SK-N-SH (cell line): ENCODE data around the gene MN1. TPM values are rescaled to one million over a fixed set of nuclear protein-coding genes. Genes with fewer than 3 reads are reported as not detected.

Experiments used
- CTCF ChIA-PET: fragments of 300-600, 350-600 bp; formaldehyde crosslinking; extraction: SDS; loops from one replicate; lab custom pipeline; 2021; lab: Yijun Ruan, JAX
- POLR2A ChIA-PET: fragments of 350-600 bp; sonication (Branson Sonifier 250); formaldehyde crosslinking; extraction: SDS; loops from one replicate; lab custom pipeline; 2020; ENCODE audit warnings: antibody characterized with exemption, inconsistent platforms; lab: Yijun Ruan, JAX
- DNase-seq: peaks from one replicate; pipeline ENCODE4 v3.0.0; 2012
- H2AFZ ChIP-seq: fragments of 200-600 bp; sonication (generic); 2 replicates; pipeline ENCODE4 v1.8.1; 2016; ENCODE audit warnings: antibody characterized with exemption, mild to moderate bottlenecking, low read depth
- H3F3A ChIP-seq: fragments of 200-600 bp; sonication (generic); replicated peaks from 2 replicates; pipeline ENCODE3; 2016; ENCODE audit warnings: antibody characterized with exemption, mild to moderate bottlenecking; ENCODE audit not compliant: insufficient read depth
- H3K27ac ChIP-seq, 2 experiments: fragments of 200-500 bp in 1 of 2; fragments of 200-600 bp in 1 of 2; sonication (Bioruptor generic) in 1 of 2; sonication (generic), shearing (Covaris generic) in 1 of 2; 2 replicates each; pipeline versions ENCODE4 v1.5.1 to v1.6.1; 2014 to 2016; ENCODE audit warnings: low read depth in 2 of 2, inconsistent platforms in 1 of 2, low read length in 1 of 2, mild to moderate bottlenecking in 1 of 2, mixed read lengths in 1 of 2
- H3K27me3 ChIP-seq: fragments of 200-600 bp; sonication (generic), shearing (Covaris generic); 2 replicates; pipeline ENCODE4 v1.6.1; 2016; ENCODE audit warnings: mixed run types; ENCODE audit not compliant: insufficient read depth
- H3K36me3 ChIP-seq, 2 experiments: fragments of 200-500 bp in 1 of 2; fragments of 200-600 bp in 1 of 2; sonication (Bioruptor generic) in 1 of 2; sonication (generic) in 1 of 2; replicated peaks in 1 of 2; 2 replicates each; pipeline versions ENCODE3 to v1.5.1; 2014 to 2016; ENCODE audit warnings: low read length in 1 of 2, mild to moderate bottlenecking in 1 of 2; ENCODE audit not compliant: insufficient read depth in 2 of 2, control insufficient read depth in 1 of 2
- H3K4me1 ChIP-seq, 2 experiments: fragments of 200-500 bp in 1 of 2; fragments of 200-600 bp in 1 of 2; sonication (Bioruptor generic) in 1 of 2; sonication (generic), shearing (Covaris generic) in 1 of 2; 2 replicates each; pipeline versions ENCODE4 v1.5.1 to v1.6.1; 2014 to 2016; ENCODE audit warnings: low read depth in 1 of 2, low read length in 1 of 2, mixed run types in 1 of 2; ENCODE audit not compliant: insufficient read depth in 2 of 2, control insufficient read depth in 1 of 2
- H3K4me2 ChIP-seq: fragments of 200-600 bp; sonication (generic), shearing (Covaris generic); 2 replicates; pipeline ENCODE4 v1.6.1; 2017; ENCODE audit warnings: mixed run types
- H3K4me3 ChIP-seq, 2 experiments: fragments of 200-500 bp in 1 of 2; fragments of 200-600 bp in 1 of 2; sonication (Bioruptor generic) in 1 of 2; sonication (generic), shearing (Covaris generic) in 1 of 2; 2 replicates each; pipeline versions ENCODE4 v1.5.1 to v1.8.1; 2014 to 2016; ENCODE audit warnings: low read depth in 2 of 2, inconsistent platforms in 1 of 2, low read length in 1 of 2, mild to moderate bottlenecking in 1 of 2, mixed read lengths in 1 of 2, moderate library complexity in 1 of 2
- H3K79me2 ChIP-seq: fragments of 200-600 bp; sonication (generic); 2 replicates; pipeline ENCODE4 v1.8.1; 2017; ENCODE audit warnings: mild to moderate bottlenecking; ENCODE audit not compliant: insufficient read depth
- H3K9ac ChIP-seq: fragments of 200-600 bp; sonication (generic); 2 replicates; pipeline ENCODE4 v1.6.1; 2017; ENCODE audit warnings: mixed run types
- H3K9me2 ChIP-seq: fragments of 200-600 bp; sonication (generic); 2 replicates; pipeline ENCODE4 v1.6.1; 2017; ENCODE audit warnings: mixed run types
- H3K9me3 ChIP-seq: fragments of 200-600 bp; sonication (generic); 2 replicates; pipeline ENCODE4 v1.6.1; 2017; ENCODE audit warnings: mixed run types, mild to moderate bottlenecking, moderate library complexity
- H4K20me1 ChIP-seq: fragments of 200-600 bp; sonication (generic); 2 replicates; pipeline ENCODE4 v1.6.1; 2017; ENCODE audit warnings: mild to moderate bottlenecking, mixed run types; ENCODE audit not compliant: insufficient read depth
- ELF1 ChIP-seq: IDR thresholded peaks from 2 replicates; pipeline ENCODE4 v1.4.0; 2012
- EP300 ChIP-seq, 2 experiments: IDR thresholded peaks; 2 replicates each; pipeline versions ENCODE4 v1.4.0 to v1.6.1; 2012; ENCODE audit warnings: borderline replicate concordance in 1 of 2, low read depth in 1 of 2, low read length in 1 of 2
- FOXJ3 ChIP-seq: sonication (generic); formaldehyde crosslinking; IDR thresholded peaks from 2 replicates; pipeline ENCODE4 v1.5.1; 2020; ENCODE audit warnings: mild to moderate bottlenecking, missing genetic modification reagents
- FOXM1 ChIP-seq: IDR thresholded peaks from 2 replicates; pipeline ENCODE4 v1.4.0; 2012; ENCODE audit warnings: low read depth, mild to moderate bottlenecking
- MEF2A ChIP-seq: IDR thresholded peaks from 2 replicates; pipeline ENCODE4 v1.4.0; 2012; ENCODE audit warnings: low read depth, borderline replicate concordance
- NRF1 ChIP-seq: IDR thresholded peaks from 2 replicates; pipeline ENCODE4 v1.6.1; 2012; ENCODE audit warnings: low read depth, mild to moderate bottlenecking, low read length
- RAD21 ChIP-seq: IDR thresholded peaks from 2 replicates; pipeline ENCODE4 v1.6.1; 2012; ENCODE audit warnings: mild to moderate bottlenecking, low read length
- RCOR1 ChIP-seq: fragments of 150-350 bp; IDR thresholded peaks from 2 replicates; pipeline ENCODE4 v1.6.1; 2017; ENCODE audit warnings: antibody characterized with exemption, low read length
- RFX5 ChIP-seq: IDR thresholded peaks from 2 replicates; pipeline ENCODE4 v1.6.1; 2012; ENCODE audit warnings: mild to moderate bottlenecking, improper control_type of control experiment, low read length
- SIN3A ChIP-seq: IDR thresholded peaks from 2 replicates; pipeline ENCODE4 v1.6.1; 2012; ENCODE audit warnings: low read depth, mild to moderate bottlenecking, low read length, moderate library complexity, borderline replicate concordance
- TCF12 ChIP-seq: IDR thresholded peaks from 2 replicates; pipeline ENCODE4 v1.4.0; 2012
- TEAD4 ChIP-seq: IDR thresholded peaks from 2 replicates; pipeline ENCODE4 v1.4.0; 2012; ENCODE audit warnings: mild to moderate bottlenecking, borderline replicate concordance; ENCODE audit not compliant: insufficient read depth
- YY1 ChIP-seq: IDR thresholded peaks from 2 replicates; pipeline ENCODE4 v1.4.0; 2012; ENCODE audit warnings: low read depth, mild to moderate bottlenecking
- WGBS: methylation state at CpG from one replicate; pipeline ENCODE4 v1.1.6; 2017; ENCODE audit warnings: low lambda C conversion rate; 5-methylcytosine and 5-hydroxymethylcytosine counted together
- polyA plus RNA-seq, 3 experiments: library from polyadenylated mRNA; depleted of rRNA; stranded (reverse); fragments of >200 nt; gene quantifications; 2 replicates each; pipeline ENCODE4 v1.2.3, GENCODE V29; 2012
- TF ChIP-seq, protein P1 (sequence below): fragments of 150-350 bp; IDR thresholded peaks from 2 replicates; pipeline ENCODE4 v1.6.1; 2017; ENCODE audit warnings: antibody characterized with exemption, low read length, low read depth, borderline replicate concordance
- TF ChIP-seq, protein P2 (sequence below): fragments of 200-600 bp; sonication (generic); IDR thresholded peaks from 2 replicates; pipeline ENCODE4 v1.6.1; 2017; ENCODE audit warnings: antibody characterized with exemption, mild to moderate bottlenecking, moderate library complexity

The MN1 gene
- polyA plus RNA-seq, 1 of the 3 experiments (the other 2 are of a cell fraction): 0.20 TPM

DNA sequence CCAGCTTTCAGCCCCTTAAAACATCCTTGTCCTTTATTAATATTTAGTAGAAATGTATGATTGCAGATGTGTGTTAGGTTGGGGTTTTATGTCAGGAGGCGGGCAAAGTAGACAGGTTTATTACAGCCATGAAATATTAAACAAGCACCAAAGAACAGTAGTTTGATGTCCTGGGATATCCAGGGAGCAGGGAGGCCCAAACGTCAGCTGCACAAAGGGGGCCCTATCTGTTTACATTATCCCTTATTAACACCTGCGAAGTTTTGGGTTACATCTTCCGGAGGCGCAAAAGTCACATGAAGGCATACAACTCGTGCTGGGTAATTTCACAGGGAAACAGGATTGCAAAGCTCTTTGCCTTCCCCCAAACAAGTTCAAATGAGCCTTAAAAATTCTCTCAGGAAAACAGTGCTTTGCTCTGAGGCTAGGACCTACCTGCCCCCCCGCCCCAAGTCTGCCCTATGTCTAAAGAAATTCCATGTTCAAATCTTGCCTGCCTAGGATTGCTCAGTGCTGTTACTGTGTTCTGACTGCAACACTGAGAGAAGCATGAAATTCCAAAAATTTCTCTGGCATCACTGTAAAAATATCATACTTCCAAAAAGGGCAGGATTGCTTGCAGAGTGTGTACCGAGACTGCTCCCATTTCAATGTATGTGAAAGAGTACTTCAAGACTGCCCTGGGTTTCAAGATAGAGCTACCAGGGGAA lies 8.9 kb downstream of the MN1 start:
- POLR2A ChIA-PET: no interaction called here
- no peak for DNase-seq
- H3K27me3 ChIP-seq: no peaks in the 10 kb centered on the region
- H3K4me3 ChIP-seq: no peak overlapping the region
- H4K20me1 ChIP-seq: no peaks in the 10 kb centered on the region
- H3K9ac ChIP-seq: no peak overlapping the region
- H3K9me2 ChIP-seq: no peaks in the 10 kb centered on the region
- CTCF ChIA-PET: no interaction called here
- no peak overlapping the region for H3K27ac ChIP-seq
- H3K79me2 ChIP-seq: no peaks in the 10 kb centered on the region
- H3K4me2 ChIP-seq: no peak overlapping the region
- no peak overlapping the region for H2AFZ ChIP-seq
- peaks cover 0 to 2% of the 10 kb centered on the region in 2 experiments; a peak in 1 of 4 replicates for H3K4me1 ChIP-seq
- WGBS: 73% methylated on average over 8 of the region's 8 CpGs
- TF ChIP-seq MEF2A: no peak
- no peak for TF ChIP-seq FOXM1
- TF ChIP-seq SIN3A: no peak
- TF ChIP-seq, protein P1, sequence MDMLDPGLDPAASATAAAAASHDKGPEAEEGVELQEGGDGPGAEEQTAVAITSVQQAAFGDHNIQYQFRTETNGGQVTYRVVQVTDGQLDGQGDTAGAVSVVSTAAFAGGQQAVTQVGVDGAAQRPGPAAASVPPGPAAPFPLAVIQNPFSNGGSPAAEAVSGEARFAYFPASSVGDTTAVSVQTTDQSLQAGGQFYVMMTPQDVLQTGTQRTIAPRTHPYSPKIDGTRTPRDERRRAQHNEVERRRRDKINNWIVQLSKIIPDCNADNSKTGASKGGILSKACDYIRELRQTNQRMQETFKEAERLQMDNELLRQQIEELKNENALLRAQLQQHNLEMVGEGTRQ: no peak
- H3K9me3 ChIP-seq: no peaks in the 10 kb centered on the region
- no peaks in the 10 kb centered on the region for H3K36me3 ChIP-seq
- no peaks in the 10 kb centered on the region for H3F3A ChIP-seq

DNA sequence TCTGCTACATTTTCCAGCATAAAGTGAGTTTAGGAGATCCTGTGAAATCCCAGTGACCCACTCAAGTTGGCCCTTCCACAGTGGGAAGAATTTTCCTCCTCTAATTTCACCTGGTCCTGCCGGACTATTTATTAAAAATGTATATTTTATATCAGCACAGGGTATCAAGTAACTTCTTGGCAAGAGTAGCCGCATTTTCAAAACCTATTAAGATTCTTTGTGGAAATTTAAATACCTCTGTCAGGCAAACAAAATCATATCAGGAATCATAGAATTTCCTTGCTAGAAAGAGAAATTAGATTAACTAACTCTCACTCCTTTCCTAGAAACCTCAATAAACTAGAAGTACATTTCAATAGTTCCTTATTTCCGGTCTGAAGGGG lies 9.7 kb downstream of the MN1 start:
- Histone ChIP-seq H3F3A (no peaks in the 10 kb centered on the region), H2AFZ (no peak overlapping the region), H3K4me2 (no peak overlapping the region), H3K27ac (no peak overlapping the region), H4K20me1 (no peaks in the 10 kb centered on the region), H3K79me2 (no peaks in the 10 kb centered on the region), H3K27me3 (no peaks in the 10 kb centered on the region), H3K4me3 (no peak overlapping the region), H3K9ac (no peak overlapping the region), H3K9me2 (no peaks in the 10 kb centered on the region), H3K36me3 (no peaks in the 10 kb centered on the region), H3K4me1 (peaks cover 0 to 2% of the 10 kb centered on the region in 2 experiments; a peak in 1 of 4 replicates), H3K9me3 (no peaks in the 10 kb centered on the region)
- no peak for DNase-seq
- WGBS: 58% methylated on average over 3 of the region's 3 CpGs
- TF ChIP-seq NRF1 (no peak), EP300 (IDR thresholded peaks at IDR 0.05; ENCODE audit: borderline replicate concordance in 1 of 2, low read depth in 1 of 2, low read length in 1 of 2) (no peak), YY1 (no peak), RAD21 (no peak), MEF2A (no peak), TCF12 (no peak), FOXJ3 (CRISPR knock-in tag) (no peak), TEAD4 (no peak), ELF1 (no peak), RFX5 (no peak), RCOR1 (no peak)
- TF ChIP-seq, protein P2, sequence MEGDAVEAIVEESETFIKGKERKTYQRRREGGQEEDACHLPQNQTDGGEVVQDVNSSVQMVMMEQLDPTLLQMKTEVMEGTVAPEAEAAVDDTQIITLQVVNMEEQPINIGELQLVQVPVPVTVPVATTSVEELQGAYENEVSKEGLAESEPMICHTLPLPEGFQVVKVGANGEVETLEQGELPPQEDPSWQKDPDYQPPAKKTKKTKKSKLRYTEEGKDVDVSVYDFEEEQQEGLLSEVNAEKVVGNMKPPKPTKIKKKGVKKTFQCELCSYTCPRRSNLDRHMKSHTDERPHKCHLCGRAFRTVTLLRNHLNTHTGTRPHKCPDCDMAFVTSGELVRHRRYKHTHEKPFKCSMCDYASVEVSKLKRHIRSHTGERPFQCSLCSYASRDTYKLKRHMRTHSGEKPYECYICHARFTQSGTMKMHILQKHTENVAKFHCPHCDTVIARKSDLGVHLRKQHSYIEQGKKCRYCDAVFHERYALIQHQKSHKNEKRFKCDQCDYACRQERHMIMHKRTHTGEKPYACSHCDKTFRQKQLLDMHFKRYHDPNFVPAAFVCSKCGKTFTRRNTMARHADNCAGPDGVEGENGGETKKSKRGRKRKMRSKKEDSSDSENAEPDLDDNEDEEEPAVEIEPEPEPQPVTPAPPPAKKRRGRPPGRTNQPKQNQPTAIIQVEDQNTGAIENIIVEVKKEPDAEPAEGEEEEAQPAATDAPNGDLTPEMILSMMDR: no peak
- TF ChIP-seq, protein P1: no peak
- ChIA-PET CTCF (interaction anchor here (0.6 kb wide), 1 partner anchor 8 kb away, joined by 3 read pairs; no protein-coding TSS in a partner anchor), POLR2A (no interaction called here)
